Stimulated activated CD8-positive, alpha-beta memory T cell treated with anti-CD3 and anti-CD28 coated beads, Interleukin-4, amount 100 ng/mL, for 1 hour (primary cell): ENCODE results near the gene TTN.

Experiments
- DNase-seq, 2 donors: peaks; one replicate each; pipeline ENCODE4 v3.0.0-alpha.2; 2020; ENCODE audit warnings: low read depth in 2 of 2, low spot score in 1 of 2

TTN gene

GRCh38 chr2:178807227-178808008, at the start of gene TTN:
Gene TTN (minus strand): TSS chr2:178807423. CDS start chr2:178804642, 2,781 bp downstream.
- no peak for DNase-seq

GRCh38 chr2:178855151-178855550, 47.9 kb upstream of the TTN start:
- DNase-seq = no peak

GRCh38 chr2:178848335-178848734, 41.1 kb upstream of the TTN start:
- DNase-seq = no peak

GRCh38 chr2:178846458-178846802, 39.2 kb upstream of the TTN start:
- DNase-seq = no peak

GRCh38 chr2:178845566-178846457, 38.6 kb upstream of the TTN start:
- DNase-seq = no peak

GRCh38 chr2:178844701-178845100, 37.5 kb upstream of the TTN start:
- no peak for DNase-seq

GRCh38 chr2:178844269-178844668, 37.0 kb upstream of the TTN start:
- no peak for DNase-seq

- DNase-seq = no peak
These were observed 36.5 kb upstream of the TTN start for GRCh38 chr2:178843697-178844096.

GRCh38 chr2:178836807-178837206, 29.6 kb upstream of the TTN start:
- no peak for DNase-seq

- no peak for DNase-seq
These were observed 26.9 kb upstream of the TTN start for GRCh38 chr2:178834086-178834485.

GRCh38 chr2:178833382-178833781, 26.2 kb upstream of the TTN start:
- no peak for DNase-seq

GRCh38 chr2:178830451-178830850, 23.2 kb upstream of the TTN start:
- DNase-seq = no peak

- DNase-seq = no peak
These were observed 22.8 kb upstream of the TTN start for GRCh38 chr2:178829981-178830380.

- no peak for DNase-seq
These were observed 22.2 kb upstream of the TTN start for GRCh38 chr2:178829299-178829960.

- no peak for DNase-seq
These were observed 21.3 kb upstream of the TTN start for GRCh38 chr2:178828486-178828881.

GRCh38 chr2:178827739-178828485, 20.7 kb upstream of the TTN start:
- DNase-seq = no peak

GRCh38 chr2:178827111-178827510, 19.9 kb upstream of the TTN start:
- DNase-seq = no peak

GRCh38 chr2:178825183-178825582, 18.0 kb upstream of the TTN start:
- no peak for DNase-seq

- DNase-seq = no peak
These were observed 17.0 kb upstream of the TTN start for GRCh38 chr2:178824181-178824580.

GRCh38 chr2:178819992-178820391, 12.8 kb upstream of the TTN start:
- no peak for DNase-seq
